ENCODE measurements around the gene HOXA3.

DNA sequence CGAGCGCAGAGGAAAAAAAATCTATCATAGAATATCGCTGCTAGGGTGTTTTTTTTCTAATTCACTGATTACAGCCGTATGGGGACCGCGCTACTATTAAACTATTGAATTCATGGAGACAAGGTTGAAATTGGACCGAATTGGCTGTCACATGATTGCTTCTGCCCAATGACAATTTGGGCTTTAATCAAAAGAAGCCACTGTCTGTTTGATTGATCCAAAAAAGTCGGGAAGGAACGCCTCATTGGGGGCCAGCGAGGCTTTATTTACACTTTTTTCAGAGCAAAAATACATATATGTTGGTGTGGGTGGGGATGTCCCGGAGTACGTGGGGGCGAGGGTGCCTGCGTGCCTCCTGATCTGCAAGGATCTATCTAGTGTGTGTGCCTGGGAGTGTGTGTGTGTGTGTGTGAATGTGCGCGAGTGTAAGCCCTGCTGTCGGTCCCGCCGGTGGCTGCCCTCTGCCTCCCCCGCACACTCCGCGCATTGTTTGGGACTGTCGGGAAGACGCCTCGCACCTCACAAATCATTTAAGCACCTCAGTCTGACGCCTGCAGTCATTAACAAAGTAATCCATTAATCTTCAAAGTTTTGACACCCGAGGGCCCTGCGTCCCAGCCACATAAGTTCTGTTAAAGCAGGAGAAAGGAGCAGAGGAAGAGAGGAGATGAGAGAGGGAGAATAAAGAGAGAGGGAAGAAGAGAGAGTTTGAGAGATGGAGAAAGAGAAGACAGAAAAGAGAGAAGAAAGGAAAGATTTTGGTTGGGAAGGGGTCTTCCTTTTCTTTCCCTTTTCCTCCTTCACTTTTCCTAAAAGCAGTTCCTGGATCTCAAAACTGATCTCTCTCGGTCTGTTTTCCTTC lies 49.6 kb downstream of the HOXA3 start, which contains the start of gene HOXA2:
- TF ChIP-seq, protein P1, sequence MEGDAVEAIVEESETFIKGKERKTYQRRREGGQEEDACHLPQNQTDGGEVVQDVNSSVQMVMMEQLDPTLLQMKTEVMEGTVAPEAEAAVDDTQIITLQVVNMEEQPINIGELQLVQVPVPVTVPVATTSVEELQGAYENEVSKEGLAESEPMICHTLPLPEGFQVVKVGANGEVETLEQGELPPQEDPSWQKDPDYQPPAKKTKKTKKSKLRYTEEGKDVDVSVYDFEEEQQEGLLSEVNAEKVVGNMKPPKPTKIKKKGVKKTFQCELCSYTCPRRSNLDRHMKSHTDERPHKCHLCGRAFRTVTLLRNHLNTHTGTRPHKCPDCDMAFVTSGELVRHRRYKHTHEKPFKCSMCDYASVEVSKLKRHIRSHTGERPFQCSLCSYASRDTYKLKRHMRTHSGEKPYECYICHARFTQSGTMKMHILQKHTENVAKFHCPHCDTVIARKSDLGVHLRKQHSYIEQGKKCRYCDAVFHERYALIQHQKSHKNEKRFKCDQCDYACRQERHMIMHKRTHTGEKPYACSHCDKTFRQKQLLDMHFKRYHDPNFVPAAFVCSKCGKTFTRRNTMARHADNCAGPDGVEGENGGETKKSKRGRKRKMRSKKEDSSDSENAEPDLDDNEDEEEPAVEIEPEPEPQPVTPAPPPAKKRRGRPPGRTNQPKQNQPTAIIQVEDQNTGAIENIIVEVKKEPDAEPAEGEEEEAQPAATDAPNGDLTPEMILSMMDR (IDR thresholded peaks at IDR 0.05; ENCODE audit: insufficient read depth, low read depth, low read length): no peak
- no peak for TF ChIP-seq EZH2 (IDR thresholded peaks at IDR 0.05; ENCODE audit: insufficient read depth, low read length)
